K562 (cell line): ENCODE results near the gene ANKRD49. TPM values are rescaled to one million over a fixed set of nuclear protein-coding genes. Genes with fewer than 3 reads are reported as not detected.
A peak's percentile ranks its signal among the peaks of the same experiment; 100 is the strongest.

ENCODE experiments used
- CTBP1 ChIP-seq: fragments of 450-650 bp; IDR thresholded peaks from 2 replicates; pipeline ENCODE4 v1.6.1; 2016; ENCODE audit warnings: borderline replicate concordance
- E2F1 ChIP-seq: sonication (generic); formaldehyde crosslinking; IDR thresholded peaks from 2 replicates; pipeline ENCODE4 v1.8.1; 2023; ENCODE audit warnings: mild to moderate bottlenecking, missing genetic modification reagents, moderate library complexity
- FOSL1 ChIP-seq: fragments of 200-800 bp; sonication (Bioruptor generic); conservative IDR thresholded peaks from 2 replicates; pipeline ENCODE4 v1.6.1; 2016; ENCODE audit warnings: missing genetic modification characterization, missing compliant biosample characterization
- GATA2 ChIP-seq: sonication (generic); formaldehyde crosslinking; IDR thresholded peaks from 2 replicates; pipeline ENCODE4 v1.4.0; 2020; ENCODE audit warnings: mild to moderate bottlenecking, missing genetic modification reagents
- GTF2E2 ChIP-seq: fragments of 200-800 bp; sonication (Bioruptor generic); IDR thresholded peaks from 2 replicates; pipeline ENCODE4 v1.6.1; 2016; ENCODE audit warnings: missing genetic modification characterization, missing compliant biosample characterization
- HCFC1 ChIP-seq: IDR thresholded peaks from 2 replicates; pipeline ENCODE4 v1.6.1; 2012; ENCODE audit warnings: low read depth, low read length, improper control_type of control experiment
- HNRNPL ChIP-seq: fragments of 200-400 bp; formaldehyde crosslinking; IDR thresholded peaks from 2 replicates; pipeline ENCODE4 v1.6.1; 2017; ENCODE audit warnings: low read depth, mild to moderate bottlenecking, low read length
- MAZ ChIP-seq, 2 experiments: fragments of 450-650 bp in 1 of 2; sonication (generic) in 1 of 2; formaldehyde crosslinking; IDR thresholded peaks in 1 of 2; conservative IDR thresholded peaks in 1 of 2; 2 replicates each; pipeline versions ENCODE4 v1.4.0 to v1.5.0; 2020; ENCODE audit warnings: mild to moderate bottlenecking in 1 of 2, missing genetic modification reagents in 1 of 2
- MXD1 ChIP-seq: fragments of 250-450 bp; sonication (Bioruptor Pico); IDR thresholded peaks from 2 replicates; pipeline ENCODE4 v1.8.0; 2021; ENCODE audit warnings: borderline replicate concordance, mild to moderate bottlenecking, moderate library complexity; ENCODE audit not compliant: poor library complexity, severe bottlenecking
- MYNN ChIP-seq, 2 experiments: sonication (generic); formaldehyde crosslinking in 1 of 2; IDR thresholded peaks; 2 replicates each; pipeline versions ENCODE4 v1.5.0 to v1.6.1; 2016 to 2020; ENCODE audit warnings: antibody characterized with exemption in 1 of 2, missing genetic modification reagents in 1 of 2
- NFIC ChIP-seq: fragments of 450-650 bp; IDR thresholded peaks from 2 replicates; pipeline ENCODE4 v1.6.1; 2017; ENCODE audit warnings: mild to moderate bottlenecking, inconsistent platforms
- RNF2 ChIP-seq: sonication (generic); IDR thresholded peaks from 2 replicates; pipeline ENCODE4 v1.6.1; 2016
- SMARCA4 ChIP-seq: fragments of 450-650 bp; IDR thresholded peaks from 2 replicates; pipeline ENCODE4 v1.6.1; 2016
- SRF ChIP-seq, 2 experiments: fragments of 250-450, 450-650 bp in 1 of 2; sonication (Bioruptor Pico) in 1 of 2; sonication (generic) in 1 of 2; formaldehyde crosslinking; IDR thresholded peaks; 2 replicates each; pipeline versions ENCODE4 v1.5.0 to v1.5.1; 2020 to 2022; ENCODE audit warnings: mild to moderate bottlenecking in 1 of 2, missing genetic modification reagents in 1 of 2
- TAF7 ChIP-seq: fragments of 450-650 bp; IDR thresholded peaks from 2 replicates; pipeline ENCODE4 v1.6.1; 2016; ENCODE audit warnings: missing genetic modification characterization, missing compliant biosample characterization
- VEZF1 ChIP-seq: fragments of 200-800 bp; sonication (Bioruptor generic); IDR thresholded peaks from 2 replicates; pipeline ENCODE4 v1.6.1; 2017; ENCODE audit warnings: missing genetic modification characterization, missing compliant biosample characterization
- YY1 ChIP-seq, 3 experiments: IDR thresholded peaks; 2 replicates each; pipeline ENCODE4 v1.6.1; 2011; ENCODE audit warnings: low read length in 2 of 3, mild to moderate bottlenecking in 2 of 3, moderate library complexity in 2 of 3, borderline replicate concordance in 1 of 3, control low read depth in 1 of 3, low read depth in 1 of 3; ENCODE audit not compliant: insufficient read depth in 3 of 3, insufficient replicate concordance in 2 of 3, control insufficient read depth in 1 of 3, insufficient read length in 1 of 3; ENCODE audit errors: extremely low read depth in 1 of 3
- ZNF274 ChIP-seq: IDR thresholded peaks from 2 replicates; pipeline ENCODE4 v1.6.1; 2011; ENCODE audit warnings: low read depth, mild to moderate bottlenecking, low read length, moderate library complexity, borderline replicate concordance
- ZNF41 ChIP-seq: fragments of 250-450 bp; sonication (Bioruptor Pico); conservative IDR thresholded peaks from 2 replicates; pipeline ENCODE4 v1.4.0; 2020; ENCODE audit warnings: mild to moderate bottlenecking
- ZNF436 ChIP-seq: fragments of 250-450, 450-650 bp; sonication (Bioruptor Pico); formaldehyde crosslinking; IDR thresholded peaks from 2 replicates; pipeline ENCODE4 v1.7.0; 2020; ENCODE audit warnings: mild to moderate bottlenecking
- polyA plus RNA-seq, 8 experiments: library from polyadenylated mRNA; depleted of rRNA in 4 of 8; stranded (reverse) in 5 of 8; unstranded in 3 of 8; fragments of >200 nt; fragmentation: Nextera tagmentation in 2 of 8; fragmentation: Illumina TruSeq in 1 of 8; extraction: Ambion mirVana in 2 of 8; extraction: Trizol in 1 of 8; gene quantifications; 2 replicates each; pipeline versions ENCODE4 v1.2.1 to v1.2.3, GENCODE V29; 2011 to 2014; ENCODE audit warnings: inconsistent platforms in 1 of 8, missing spikeins in 1 of 8
- total RNA-seq, 7 experiments: library from RNA; depleted of rRNA in 6 of 7; stranded (reverse); fragments of >200 nt in 6 of 7; fragmentation: Illumina TruSeq in 2 of 7; extraction: Trizol in 2 of 7; gene quantifications; 2 replicates each; pipeline versions ENCODE4 v1.2.1 to v1.2.3, GENCODE V29; 2011 to 2021; ENCODE audit warnings: low replicate concordance in 1 of 7

ANKRD49 gene
- total and polyA plus RNA-seq, 9 of the 15 experiments (the other 6 are each of a cell fraction or from before 2014, with no cell fraction given) = 13.4 to 43.5 (median 30.6) TPM

DNA sequence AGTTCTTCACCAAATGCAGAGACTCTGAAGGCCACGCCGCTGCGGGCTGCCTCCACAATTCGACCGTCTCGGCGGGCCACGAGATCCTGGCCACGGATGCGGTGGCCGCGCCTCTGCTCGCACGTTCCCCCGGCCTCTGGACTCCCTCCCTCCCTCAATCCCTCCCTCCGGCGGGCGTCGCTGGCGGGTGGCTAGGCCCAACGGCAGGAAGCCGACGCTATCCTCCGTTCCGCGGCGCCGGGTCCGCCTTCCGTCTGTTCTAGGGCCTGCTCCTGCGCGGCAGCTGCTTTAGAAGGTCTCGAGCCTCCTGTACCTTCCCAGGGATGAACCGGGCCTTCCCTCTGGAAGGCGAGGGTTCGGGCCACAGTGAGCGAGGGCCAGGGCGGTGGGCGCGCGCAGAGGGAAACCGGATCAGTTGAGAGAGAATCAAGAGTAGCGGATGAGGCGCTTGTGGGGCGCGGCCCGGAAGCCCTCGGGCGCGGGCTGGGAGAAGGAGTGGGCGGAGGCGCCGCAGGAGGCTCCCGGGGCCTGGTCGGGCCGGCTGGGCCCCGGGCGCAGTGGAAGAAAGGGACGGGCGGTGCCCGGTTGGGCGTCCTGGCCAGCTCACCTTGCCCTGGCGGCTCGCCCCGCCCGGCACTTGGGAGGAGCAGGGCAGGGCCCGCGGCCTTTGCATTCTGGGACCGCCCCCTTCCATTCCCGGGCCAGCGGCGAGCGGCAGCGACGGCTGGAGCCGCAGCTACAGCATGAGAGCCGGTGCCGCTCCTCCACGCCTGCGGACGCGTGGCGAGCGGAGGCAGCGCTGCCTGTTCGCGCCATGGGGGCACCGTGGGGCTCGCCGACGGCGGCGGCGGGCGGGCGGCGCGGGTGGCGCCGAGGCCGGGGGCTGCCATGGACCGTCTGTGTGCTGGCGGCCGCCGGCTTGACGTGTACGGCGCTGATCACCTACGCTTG, 50.2 kb downstream of the ANKRD49 start, which contains the start of gene FUT4 (continued):
- TF ChIP-seq NFIC (peak; percentile 53), TAF7 (tag) (peak; percentile 46; the same call in 1 of the 2 replicates), VEZF1 (peak; percentile 94), GATA2 (no peak), HCFC1 (peak; percentile 41; the same call in 1 of the 2 replicates), FOSL1 (no peak; the same call in 1 of the 2 replicates), GTF2E2 (tag) (peak; percentile 92), SMARCA4 (0 out of 2 replicates have a peak, but pooled peaks have one; percentile 29), HNRNPL (peak; percentile 99), MAZ (CRISPR knock-in tag; conservative IDR thresholded peaks at IDR 0.05 in 1 of 2, IDR thresholded peaks at IDR 0.05 in 1 of 2) (peak; percentile 95 to 97), ZNF274 (no peak), SRF (CRISPR knock-in tag; IDR thresholded peaks at IDR 0.05) (peak in 1 of 2 experiments; percentile 78; a peak in 2 of 4 replicates), RNF2 (peak; percentile 88; the same call in 1 of the 2 replicates), ZNF41 (CRISPR knock-in tag) (no peak), MXD1 (no peak), YY1 (IDR thresholded peaks at IDR 0.05; ENCODE audit: borderline replicate concordance in 1 of 3, control insufficient read depth in 1 of 3, extremely low read depth in 1 of 3, insufficient read depth in 3 of 3, insufficient read length in 1 of 3, insufficient replicate concordance in 2 of 3, low read depth in 1 of 3, low read length in 2 of 3) (peak in 1 of 3 experiments; percentile 62), CTBP1 (peak; percentile 73), E2F1 (CRISPR knock-in tag) (peak; percentile 66; the same call in 1 of the 2 replicates), ZNF436 (no peak), MYNN (IDR thresholded peaks at IDR 0.05) (no peak), MYNN (CRISPR knock-in tag; IDR thresholded peaks at IDR 0.05) (no peak)
